Measurements from ENCODE around the gene MELTF.
"Not testable (repeated sequence)": the region's sequence is repeated elsewhere in the genome, so short reads cannot be mapped to it uniquely, and the experiment has no call there.

The MELTF gene

GRCh38 chr3:197029511-197030167, at the start of gene MELTF:
Gene MELTF (minus strand): TSS chr3:197029817. CDS start chr3:197029702, 115 bp downstream.
- DNase-seq = peak; percentile 74

GRCh38 chr3:197076415-197076814, 46.8 kb upstream of the MELTF start:
- no peak for DNase-seq

- no peak for DNase-seq
These were observed 38.5 kb upstream of the MELTF start for GRCh38 chr3:197068077-197068476.

- no peak for DNase-seq
These were observed 35.2 kb upstream of the MELTF start for GRCh38 chr3:197064771-197065170.

GRCh38 chr3:197062446-197062845, 32.8 kb upstream of the MELTF start:
- DNase-seq = no peak

DNA sequence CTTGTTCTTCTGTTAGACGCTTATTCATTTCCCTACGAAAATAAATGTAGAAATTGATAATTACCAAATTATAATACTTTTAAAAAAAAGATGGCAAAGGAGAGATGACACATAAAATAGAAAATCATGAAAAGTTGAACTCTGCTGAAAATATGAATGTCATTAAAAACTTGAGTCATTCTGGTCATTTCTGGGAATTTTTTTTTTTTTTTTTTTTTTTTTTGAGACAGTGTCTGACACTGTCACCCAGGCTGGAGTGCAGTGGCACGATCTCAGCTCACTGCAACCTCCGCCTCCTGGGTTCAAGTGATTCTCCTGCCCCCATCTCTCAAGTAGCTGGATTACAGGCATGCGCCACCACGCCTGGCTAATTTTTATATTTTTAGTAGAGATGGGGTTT, 22.0 kb upstream of the MELTF start:
- DNase-seq = not testable (repeated sequence)

- no peak for DNase-seq
These were observed 20.9 kb upstream of the MELTF start for GRCh38 chr3:197050511-197050910.

- DNase-seq = no peak
These were observed 12.9 kb upstream of the MELTF start for GRCh38 chr3:197042539-197042938.

DNA sequence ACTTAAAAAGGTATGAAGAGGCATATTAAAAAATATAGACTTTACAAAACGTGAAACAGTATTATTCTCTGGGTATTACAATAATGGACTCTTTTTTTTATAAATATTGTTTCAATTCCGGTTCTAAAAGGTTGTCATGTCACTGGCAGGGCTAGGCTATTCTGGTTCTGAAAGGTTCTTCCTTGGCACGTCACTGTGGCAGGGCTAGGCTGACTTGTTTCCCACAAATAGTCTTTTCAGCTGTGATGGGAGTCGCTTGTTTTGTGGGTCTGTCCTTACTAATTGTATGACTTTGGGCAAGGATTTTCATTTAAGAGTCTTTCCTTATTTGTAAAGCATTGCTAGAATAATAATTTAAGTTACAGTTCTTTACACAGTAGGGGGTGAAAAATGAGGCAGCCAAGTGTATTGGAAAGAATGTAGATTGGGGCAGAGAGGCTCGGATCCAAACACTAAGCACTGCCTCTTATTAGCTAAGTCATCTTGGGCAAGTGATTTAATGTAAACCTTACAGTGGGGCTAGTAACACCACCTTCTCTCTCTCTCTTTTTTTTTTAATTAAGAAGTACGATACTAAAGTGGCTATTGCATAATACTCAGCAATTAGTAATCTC, 12.4 kb upstream of the MELTF start:
- DNase-seq = no peak

GRCh38 chr3:197040658-197041057, 11.0 kb upstream of the MELTF start:
- DNase-seq = no peak

DNA sequence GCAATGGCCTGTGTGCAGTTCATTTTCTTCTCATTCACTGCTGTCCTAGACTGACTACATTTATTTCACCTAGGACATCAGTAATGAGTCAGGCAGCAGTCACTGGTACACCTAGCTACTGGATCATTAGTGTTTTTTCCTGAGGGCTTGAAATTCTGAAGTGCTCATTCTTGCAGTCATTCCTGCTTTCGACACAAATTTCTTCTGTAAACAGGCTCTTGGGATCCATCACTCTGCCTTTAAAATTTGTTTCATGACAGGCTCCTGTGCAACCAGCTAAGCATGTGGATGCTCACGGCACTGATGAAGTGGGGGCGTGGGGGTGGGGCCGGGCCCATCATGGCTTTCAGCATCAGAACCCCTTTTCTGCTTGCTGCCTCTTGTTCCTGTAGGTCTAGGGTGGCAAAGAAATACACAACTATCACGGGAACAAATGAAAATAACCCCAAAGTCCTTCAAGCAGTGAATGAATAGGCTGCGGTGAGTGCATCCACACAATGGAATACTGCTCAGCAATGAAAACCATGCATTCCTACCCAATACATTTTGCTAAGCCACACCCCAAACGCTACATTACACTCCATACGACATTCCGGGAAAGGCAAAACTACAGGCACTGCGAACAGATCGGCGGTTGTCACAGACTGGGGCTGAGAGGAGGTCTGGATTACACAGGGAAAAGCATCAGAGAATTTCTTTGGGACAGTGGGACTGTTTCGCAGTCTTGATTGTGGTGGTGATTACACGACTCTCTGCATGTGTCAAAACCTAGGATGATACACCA, 9.3 kb upstream of the MELTF start:
- no peak for DNase-seq

DNA sequence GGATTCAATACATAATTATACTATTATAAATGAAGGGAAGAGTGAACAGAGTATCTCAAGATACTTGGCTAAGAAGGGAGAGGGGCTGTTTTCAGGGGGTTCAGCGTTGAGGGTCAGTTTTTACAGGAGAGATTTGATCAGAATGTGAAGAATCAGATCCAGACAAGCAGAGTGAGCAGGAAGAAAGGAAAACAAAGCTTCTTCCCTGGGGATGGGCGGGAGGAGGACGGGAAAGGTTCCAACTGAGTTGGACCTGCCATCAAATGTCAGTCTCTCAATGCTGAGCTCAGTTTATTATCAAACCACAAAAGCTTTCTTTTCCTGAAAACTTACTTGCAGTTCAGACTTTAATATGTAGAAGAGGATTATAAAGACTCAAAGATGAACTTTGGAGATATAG, 6.0 kb upstream of the MELTF start:
- DNase-seq = no peak

DNA sequence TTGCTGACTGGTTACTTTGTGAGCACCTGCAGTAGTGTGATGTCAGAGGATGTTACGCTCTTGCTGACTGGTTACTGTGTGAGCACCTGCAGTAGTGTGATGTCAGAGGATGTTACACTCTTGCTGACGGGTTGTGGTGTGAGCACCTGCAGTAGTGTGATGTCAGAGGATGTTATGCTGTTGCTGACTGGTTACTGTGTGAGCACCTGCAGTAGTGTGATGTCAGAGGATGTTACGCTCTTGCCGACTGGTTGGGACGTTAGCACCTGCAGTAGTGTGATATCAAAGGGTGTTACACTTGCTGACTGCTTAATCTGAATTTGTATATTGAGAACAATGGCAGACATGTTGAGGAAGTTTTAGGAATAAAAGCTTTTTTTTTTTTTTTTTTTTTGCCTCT, 5.2 kb upstream of the MELTF start:
- not testable (repeated sequence) for DNase-seq

GRCh38 chr3:197033764-197034163, 4.1 kb upstream of the MELTF start:
- not testable (repeated sequence) for DNase-seq

- DNase-seq = no peak
These were observed 2.0 kb upstream of the MELTF start for GRCh38 chr3:197031315-197032285.

GRCh38 chr3:197030379-197031314, 1.0 kb upstream of the MELTF start:
- no peak for DNase-seq

GRCh38 chr3:197028728-197029510, 698 bp downstream of the MELTF start:
- no peak for DNase-seq

- no peak for DNase-seq
These were observed 1.5 kb downstream of the MELTF start for GRCh38 chr3:197027896-197028727.

DNA sequence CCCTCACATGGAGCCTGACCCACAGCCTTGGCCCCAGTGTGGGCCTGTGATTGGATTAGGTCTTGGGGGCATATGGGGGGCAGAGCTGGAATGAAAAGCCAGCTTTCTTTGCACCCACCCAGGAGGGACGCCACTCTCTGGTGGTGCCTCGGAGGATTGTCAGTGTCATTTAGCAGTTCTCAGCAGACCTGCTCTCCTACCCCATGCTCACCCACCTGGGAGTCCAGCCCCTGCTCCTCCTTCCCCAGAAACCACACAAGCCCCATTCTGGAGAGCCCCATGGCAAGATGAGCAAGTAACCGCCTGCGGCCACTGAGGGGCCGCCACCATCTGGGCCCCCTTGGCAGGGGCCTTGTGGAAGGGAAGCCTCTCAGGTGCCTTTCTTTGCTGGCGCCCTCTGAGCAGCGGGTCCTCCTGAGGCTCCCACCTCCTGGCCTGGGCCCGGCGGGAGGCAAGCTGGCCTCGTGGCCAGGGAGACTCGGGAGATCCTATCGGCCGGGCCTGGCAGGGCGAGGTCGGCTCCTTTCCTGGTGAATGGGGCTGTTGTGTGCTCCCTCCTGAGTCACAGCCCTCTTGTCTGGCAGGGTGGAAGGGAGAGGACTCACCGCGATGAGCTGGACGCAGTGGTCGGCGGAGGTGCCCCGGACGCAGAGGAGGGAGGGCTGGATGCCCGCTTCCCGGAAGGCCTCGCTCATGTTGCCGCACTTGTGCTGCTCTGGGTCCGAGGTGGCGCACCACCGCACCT, 2.3 kb downstream of the MELTF start:
- DNase-seq = no peak
